Mesenchymal stem cell (in vitro differentiated cells and primary cell): Measurements from ENCODE around the gene RINL.
A peak's percentile ranks its signal among the peaks of the same experiment; 100 is the strongest.

Experiments used
- DNase-seq: peaks from one replicate; pipeline ENCODE4 v3.0.0-alpha.2; 2013
- H2AFZ ChIP-seq: one replicate; pipeline ENCODE4 v1.6.1; 2013; ENCODE audit warnings: low read depth, mild to moderate bottlenecking, control low read depth, inconsistent platforms, low read length, moderate library complexity
- H2AK5ac ChIP-seq: 2 replicates; pipeline ENCODE4 v1.6.1; 2013; ENCODE audit warnings: low read length, moderate library complexity, mild to moderate bottlenecking, inconsistent platforms; ENCODE audit not compliant: severe bottlenecking
- H2BK120ac ChIP-seq: one replicate; pipeline ENCODE4 v1.6.1; 2013; ENCODE audit warnings: low read depth, mild to moderate bottlenecking, inconsistent platforms, low read length, moderate library complexity
- H2BK12ac ChIP-seq, 2 experiments: one replicate each; pipeline ENCODE4 v1.6.1; 2013; ENCODE audit warnings: inconsistent platforms in 2 of 2, low read length in 2 of 2, mild to moderate bottlenecking in 2 of 2, moderate library complexity in 2 of 2, control low read depth in 1 of 2
- H2BK15ac ChIP-seq: one replicate; pipeline ENCODE4 v1.6.1; 2013; ENCODE audit warnings: mild to moderate bottlenecking, low read depth, inconsistent platforms; ENCODE audit not compliant: poor library complexity, severe bottlenecking
- H2BK5ac ChIP-seq: 2 replicates; pipeline ENCODE4 v1.6.1; 2013; ENCODE audit warnings: low read depth, mild to moderate bottlenecking, low read length, control low read depth, inconsistent platforms; ENCODE audit not compliant: poor library complexity, severe bottlenecking
- H3K14ac ChIP-seq, 2 experiments: one replicate each; pipeline ENCODE4 v1.6.1; 2013; ENCODE audit warnings: inconsistent platforms in 2 of 2, low read length in 2 of 2, control low read depth in 1 of 2, mild to moderate bottlenecking in 1 of 2, moderate library complexity in 1 of 2
- H3K18ac ChIP-seq, 2 experiments: one replicate each; pipeline ENCODE4 v1.6.1; 2013; ENCODE audit warnings: inconsistent platforms in 2 of 2, low read length in 2 of 2, control low read depth in 1 of 2, low read depth in 1 of 2, mild to moderate bottlenecking in 1 of 2
- H3K23ac ChIP-seq, 2 experiments: one replicate each; pipeline ENCODE4 v1.6.1; 2013; ENCODE audit warnings: inconsistent platforms in 2 of 2, low read length in 2 of 2, mild to moderate bottlenecking in 2 of 2, moderate library complexity in 2 of 2, control low read depth in 1 of 2
- H3K27ac ChIP-seq: 2 replicates; pipeline ENCODE4 v1.5.1; 2013; ENCODE audit warnings: mild to moderate bottlenecking, moderate library complexity, low read length, control low read depth, inconsistent platforms; ENCODE audit not compliant: poor library complexity, severe bottlenecking
- H3K27me3 ChIP-seq, 2 experiments: 2 replicates each; pipeline versions ENCODE4 v1.6.1 to v1.7.0; 2013; ENCODE audit warnings: low read length in 2 of 2, mild to moderate bottlenecking in 2 of 2, moderate library complexity in 2 of 2, control low read depth in 1 of 2, inconsistent platforms in 1 of 2; ENCODE audit not compliant: control insufficient read depth in 1 of 2, insufficient read depth in 1 of 2
- H3K36me3 ChIP-seq, 2 experiments: 2 replicates each; pipeline versions ENCODE4 v1.6.1 to v1.7.0; 2013; ENCODE audit warnings: low read length in 2 of 2, control low read depth in 1 of 2, inconsistent platforms in 1 of 2, low read depth in 1 of 2, mild to moderate bottlenecking in 1 of 2; ENCODE audit not compliant: insufficient read depth in 2 of 2, control insufficient read depth in 1 of 2
- H3K4ac ChIP-seq, 2 experiments: one replicate each; pipeline ENCODE4 v1.6.1; 2013; ENCODE audit warnings: inconsistent platforms in 2 of 2, low read length in 2 of 2, mild to moderate bottlenecking in 2 of 2, moderate library complexity in 2 of 2, control low read depth in 1 of 2, low read depth in 1 of 2
- H3K4me1 ChIP-seq: 2 replicates; pipeline ENCODE4 v1.6.1; 2013; ENCODE audit warnings: low read depth, low read length, control low read depth; ENCODE audit not compliant: control insufficient read depth, insufficient read depth
- H3K4me2 ChIP-seq: 2 replicates; pipeline ENCODE4 v1.6.1; 2013; ENCODE audit warnings: low read length, mild to moderate bottlenecking, inconsistent platforms; ENCODE audit not compliant: poor library complexity, severe bottlenecking
- H3K4me3 ChIP-seq, 2 experiments: 2 replicates each; pipeline versions ENCODE4 v1.5.1 to v1.7.0; 2013; ENCODE audit warnings: low read length in 2 of 2, mild to moderate bottlenecking in 2 of 2, control low read depth in 1 of 2, low read depth in 1 of 2; ENCODE audit not compliant: insufficient read depth in 1 of 2
- H3K79me1 ChIP-seq: replicated peaks from 2 replicates; pipeline ENCODE4 v1.6.1; 2013; ENCODE audit warnings: mild to moderate bottlenecking, control low read depth, low read length, inconsistent platforms; ENCODE audit not compliant: poor library complexity, severe bottlenecking
- H3K9ac ChIP-seq: 2 replicates; pipeline ENCODE4 v1.7.0; 2013; ENCODE audit warnings: mild to moderate bottlenecking, low read length, moderate library complexity
- H3K9me3 ChIP-seq: 2 replicates; pipeline ENCODE4 v1.7.0; 2013; ENCODE audit warnings: mild to moderate bottlenecking, low read length; ENCODE audit not compliant: control insufficient read depth
- H4K8ac ChIP-seq: one replicate; pipeline ENCODE4 v1.6.1; 2013; ENCODE audit warnings: inconsistent platforms, mild to moderate bottlenecking, low read length, moderate library complexity
- H4K91ac ChIP-seq: one replicate; pipeline ENCODE4 v1.6.1; 2013; ENCODE audit warnings: mild to moderate bottlenecking, low read length, inconsistent platforms
- WGBS: methylation state at CpG from one replicate; pipeline ENCODE4 v1.1.7; 2013; ENCODE audit warnings: mixed read lengths; 5-methylcytosine and 5-hydroxymethylcytosine counted together

RINL gene

GRCh38 chr19:38911388-38912001 is 33.4 kb upstream of the RINL start:
- Histone ChIP-seq H2BK5ac (no peak overlapping the region), H3K23ac (no peak overlapping the region), H4K91ac (no peak overlapping the region), H4K8ac (no peak overlapping the region), H3K14ac (peak overlapping the region in 1 of 2 experiments; percentile 37), H2AK5ac (no peak overlapping the region), H3K18ac (no peak overlapping the region), H3K79me1 (no peaks in the 10 kb centered on the region), H3K27ac (no peak overlapping the region), H3K9me3 (no peaks in the 10 kb centered on the region), H3K4me2 (no peak overlapping the region), H3K36me3 (peaks cover 17 to 33% of the 10 kb centered on the region in 2 experiments), H3K4me1 (peaks cover 4% of the 10 kb centered on the region), H3K4ac (no peak overlapping the region), H2BK120ac (no peak overlapping the region), H2AFZ (no peak overlapping the region), H2BK15ac (no peak overlapping the region), H3K27me3 (peaks cover 6 to 8% of the 10 kb centered on the region in 2 experiments), H2BK12ac (no peak overlapping the region), H3K4me3 (no peak overlapping the region), H3K9ac (no peak overlapping the region)
- 75% methylated on average over 16 of the region's 16 CpGs for WGBS
- DNase-seq = no peak

GRCh38 chr19:38910488-38910887 is 32.4 kb upstream of the RINL start:
- Histone ChIP-seq H4K8ac (no peak overlapping the region), H3K18ac (no peak overlapping the region), H3K4ac (no peak overlapping the region), H2BK5ac (no peak overlapping the region), H3K4me3 (no peak overlapping the region), H2BK12ac (no peak overlapping the region), H2AFZ (no peak overlapping the region), H2AK5ac (no peak overlapping the region), H2BK15ac (no peak overlapping the region), H3K4me1 (peaks cover 4% of the 10 kb centered on the region), H3K36me3 (peaks cover 21 to 32% of the 10 kb centered on the region in 2 experiments), H3K14ac (no peak overlapping the region), H3K27ac (no peak overlapping the region), H3K4me2 (no peak overlapping the region), H3K9me3 (no peaks in the 10 kb centered on the region), H2BK120ac (no peak overlapping the region), H4K91ac (no peak overlapping the region), H3K23ac (no peak overlapping the region), H3K79me1 (peaks cover 4% of the 10 kb centered on the region), H3K9ac (no peak overlapping the region), H3K27me3 (peaks cover 6 to 8% of the 10 kb centered on the region in 2 experiments)
- 98% methylated on average over 11 of the region's 12 CpGs for WGBS
- DNase-seq = no peak

GRCh38 chr19:38908911-38909310 is 30.8 kb upstream of the RINL start:
- no peak for DNase-seq
- Histone ChIP-seq H3K4me2 (no peak overlapping the region), H4K91ac (no peak overlapping the region), H4K8ac (no peak overlapping the region), H3K9ac (no peak overlapping the region), H3K23ac (no peak overlapping the region), H2BK5ac (no peak overlapping the region), H3K27me3 (peaks cover 6 to 8% of the 10 kb centered on the region in 2 experiments), H2BK12ac (no peak overlapping the region), H3K36me3 (peaks cover 36 to 45% of the 10 kb centered on the region in 2 experiments), H3K18ac (no peak overlapping the region), H3K4ac (no peak overlapping the region), H2BK120ac (no peak overlapping the region), H3K79me1 (peaks cover 16% of the 10 kb centered on the region), H3K4me1 (peaks cover 4% of the 10 kb centered on the region), H3K14ac (no peak overlapping the region), H3K9me3 (no peaks in the 10 kb centered on the region), H2AFZ (no peak overlapping the region), H2BK15ac (no peak overlapping the region), H2AK5ac (no peak overlapping the region), H3K4me3 (no peak overlapping the region), H3K27ac (no peak overlapping the region)
- WGBS = 84% methylated on average over 10 of the region's 10 CpGs

GRCh38 chr19:38907670-38908069 is 29.6 kb upstream of the RINL start:
- Histone ChIP-seq H3K4me3 (no peak overlapping the region), H3K9me3 (no peaks in the 10 kb centered on the region), H2BK120ac (no peak overlapping the region), H3K4me1 (peaks cover 4% of the 10 kb centered on the region), H3K27ac (no peak overlapping the region), H3K27me3 (peaks cover 6 to 8% of the 10 kb centered on the region in 2 experiments), H4K8ac (no peak overlapping the region), H3K9ac (no peak overlapping the region), H3K4ac (no peak overlapping the region), H3K79me1 (peaks cover 18% of the 10 kb centered on the region), H3K14ac (no peak overlapping the region), H3K23ac (no peak overlapping the region), H2BK5ac (no peak overlapping the region), H4K91ac (no peak overlapping the region), H3K36me3 (peaks cover 36 to 45% of the 10 kb centered on the region in 2 experiments), H2AK5ac (no peak overlapping the region), H2AFZ (no peak overlapping the region), H2BK12ac (no peak overlapping the region), H2BK15ac (no peak overlapping the region), H3K4me2 (no peak overlapping the region), H3K18ac (no peak overlapping the region)
- WGBS = 96% methylated on average over 12 of the region's 12 CpGs
- DNase-seq = no peak
